B cell (primary cell): ENCODE measurements around the gene CYTH3.

Experiments used
- CTCF ChIP-seq: fragments of 200-600 bp; IDR thresholded peaks from one replicate; pipeline ENCODE4 v1.8.0; 2022; ENCODE audit warnings: antibody characterized with exemption, mild to moderate bottlenecking
- EZH2 ChIP-seq: IDR thresholded peaks from 2 replicates; pipeline ENCODE4 v1.6.1; 2012; ENCODE audit warnings: borderline replicate concordance, low read depth, mild to moderate bottlenecking, moderate library complexity, low read length; ENCODE audit not compliant: insufficient read depth, poor library complexity, severe bottlenecking

GRCh38 chr7:6305330-6305729 is 32.9 kb upstream of the CYTH3 start:
- no peak for TF ChIP-seq CTCF
- TF ChIP-seq EZH2: no peak
